ENCODE results near the gene LMBR1L. TPM values are rescaled to one million over a fixed set of nuclear protein-coding genes. Genes with fewer than 3 reads are reported as not detected.

The LMBR1L gene
- total and polyA plus RNA-seq, 10 of the 15 experiments (the other 5 are each of a cell fraction or from before 2014, with no cell fraction given), result 2.1 to 42.6 (median 20.0) TPM

GRCh38 chr12:49109641-49110463 is 795 bp downstream of the LMBR1L start:
- TSS peak; percentile 52 for BruUV-seq (replicated peaks)
- peak overlapping the region; percentile 98 for H2AFZ ChIP-seq (ENCODE audit: control insufficient read depth, low read depth, low read length)
- H3K4me3 ChIP-seq, result peak overlapping the region; percentile 87
- H3K36me3 ChIP-seq (ENCODE audit: control insufficient read depth in 2 of 2, insufficient read depth in 2 of 2, low read length in 1 of 2), result peaks cover 0 to 4% of the 10 kb centered on the region in 2 experiments; a peak in 1 of 4 replicates
- peak overlapping the region; percentile 94 for H3K9ac ChIP-seq (ENCODE audit: control insufficient read depth, insufficient read depth, low read length)
- H3K4me1 ChIP-seq (ENCODE audit: control insufficient read depth, insufficient read depth, low read length), result peaks cover 13% of the 10 kb centered on the region
- no peaks in the 10 kb centered on the region for H3K27me3 ChIP-seq (replicated peaks in 1 of 2; ENCODE audit: control insufficient read depth in 2 of 2, insufficient read depth in 2 of 2, low read length in 1 of 2)
- CTCF ChIA-PET, result interaction anchor here (0.7 to 10.9 kb wide), 18 partner anchors 10 to 256 kb away, joined by 3 to 118 read pairs (median 4); partner anchors contain the start of genes DHH, RHEBL1 and TUBA1B
- peaks cover 9% of the 10 kb centered on the region for H3K79me2 ChIP-seq (ENCODE audit: control insufficient read depth, insufficient read depth, low read length)
- H3K9me3 ChIP-seq (replicated peaks; ENCODE audit: control insufficient read depth, insufficient read depth, low read length), result no peaks in the 10 kb centered on the region
- intact Hi-C loops (cut with micrococcal nuclease; ENCODE audit: unreplicated experiment), result loop anchor here (5.0 kb wide), 1 partner anchor 48 kb away; the partner anchor contains the start of gene KMT2D
- H4K20me1 ChIP-seq (ENCODE audit: control insufficient read depth, insufficient read depth), result no peaks in the 10 kb centered on the region
- in situ Hi-C loops (cut with MboI), result no loop called here
- ATAC-seq (peak; percentile 22), FAIRE-seq (no peak), DNase-seq (ENCODE audit: low read depth, low spot score) (no peak)
- RAD21 ChIA-PET (ENCODE audit: unreplicated experiment), result interaction anchor here (0.6 to 3.5 kb wide), 10 partner anchors 20 to 140 kb away, joined by 3 to 18 read pairs (median 4); partner anchors contain the start of genes DDN and TUBA1B
- peak overlapping the region; percentile 97 for H3K4me2 ChIP-seq (ENCODE audit: control insufficient read depth, insufficient read depth)
- H3K27ac ChIP-seq (ENCODE audit: control insufficient read depth, insufficient read depth), result peak overlapping the region; percentile 70
- SMC1A ChIA-PET (ENCODE audit: uncharacterized antibody, unreplicated experiment), result interaction anchor here (0.5 to 3.0 kb wide), 12 partner anchors 11 to 258 kb away, joined by 3 to 15 read pairs (median 5); partner anchors contain the start of genes DDX23 and TUBA1B
- peak; percentile 41 for TF ChIP-seq MLLT1 (IDR thresholded peaks at IDR 0.05)
- TF ChIP-seq, protein P1, sequence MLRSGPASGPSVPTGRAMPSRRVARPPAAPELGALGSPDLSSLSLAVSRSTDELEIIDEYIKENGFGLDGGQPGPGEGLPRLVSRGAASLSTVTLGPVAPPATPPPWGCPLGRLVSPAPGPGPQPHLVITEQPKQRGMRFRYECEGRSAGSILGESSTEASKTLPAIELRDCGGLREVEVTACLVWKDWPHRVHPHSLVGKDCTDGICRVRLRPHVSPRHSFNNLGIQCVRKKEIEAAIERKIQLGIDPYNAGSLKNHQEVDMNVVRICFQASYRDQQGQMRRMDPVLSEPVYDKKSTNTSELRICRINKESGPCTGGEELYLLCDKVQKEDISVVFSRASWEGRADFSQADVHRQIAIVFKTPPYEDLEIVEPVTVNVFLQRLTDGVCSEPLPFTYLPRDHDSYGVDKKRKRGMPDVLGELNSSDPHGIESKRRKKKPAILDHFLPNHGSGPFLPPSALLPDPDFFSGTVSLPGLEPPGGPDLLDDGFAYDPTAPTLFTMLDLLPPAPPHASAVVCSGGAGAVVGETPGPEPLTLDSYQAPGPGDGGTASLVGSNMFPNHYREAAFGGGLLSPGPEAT (IDR thresholded peaks at IDR 0.05; ENCODE audit: low read depth), result no peak
- POLR2A ChIA-PET, result interaction anchor here (0.5 to 3.5 kb wide), 14 partner anchors 10 to 207 kb away, joined by 3 to 48 read pairs (median 4); partner anchors contain the start of genes KMT2D, RHEBL1 and TUBA1B
- WGBS (ENCODE audit: insufficient coverage, insufficient replicate concordance, low lambda C conversion rate, missing lambda C conversion rate), result 10% methylated on average over 29 of the region's 33 CpGs

All from GM12878 (cell line).